Smooth muscle cell (in vitro differentiated cells): ENCODE data around the gene LRRTM4. TPM values are rescaled to one million over a fixed set of nuclear protein-coding genes. Genes with fewer than 3 reads are reported as not detected.

ENCODE experiments used
- DNase-seq: peaks from one replicate; lab custom pipeline; 2025; ENCODE audit not compliant: unreplicated experiment; lab: John Stamatoyannopoulos, UW
- H2AFZ ChIP-seq: fragments of 200-600 bp; sonication (generic); 2 replicates; pipeline ENCODE4 v1.6.0; 2016; ENCODE audit warnings: antibody characterized with exemption, low read depth, mild to moderate bottlenecking
- H3F3A ChIP-seq: fragments of 200-600 bp; sonication (generic); 2 replicates; pipeline ENCODE4 v1.6.0; 2017; ENCODE audit warnings: antibody characterized with exemption, low read depth
- H3K27ac ChIP-seq: fragments of 200-600 bp; sonication (generic); 2 replicates; pipeline ENCODE4 v1.5.1; 2016; ENCODE audit warnings: low read depth, mild to moderate bottlenecking
- H3K27me3 ChIP-seq: fragments of 200-600 bp; sonication (generic); 2 replicates; pipeline ENCODE4 v1.6.1; 2016; ENCODE audit warnings: low read depth, mild to moderate bottlenecking
- H3K36me3 ChIP-seq: fragments of 200-600 bp; sonication (generic); 2 replicates; pipeline ENCODE4 v1.5.1; 2016; ENCODE audit warnings: low read depth
- H3K4me1 ChIP-seq: fragments of 200-600 bp; sonication (generic); 2 replicates; pipeline ENCODE4 v1.5.1; 2016; ENCODE audit warnings: low read depth
- H3K4me2 ChIP-seq: fragments of 200-600 bp; sonication (generic); 2 replicates; pipeline ENCODE4 v1.6.0; 2016; ENCODE audit warnings: mild to moderate bottlenecking
- H3K4me3 ChIP-seq: fragments of 200-600 bp; sonication (generic); 2 replicates; pipeline ENCODE4 v1.5.1; 2016; ENCODE audit warnings: mild to moderate bottlenecking
- H3K79me2 ChIP-seq: fragments of 200-600 bp; sonication (generic); 2 replicates; pipeline ENCODE4 v1.6.0; 2016; ENCODE audit warnings: low read depth, mild to moderate bottlenecking
- H3K9ac ChIP-seq: fragments of 200-600 bp; sonication (generic); 2 replicates; pipeline ENCODE4 v1.6.0; 2016; ENCODE audit warnings: low read depth
- H3K9me3 ChIP-seq: fragments of 200-600 bp; sonication (generic); replicated peaks from 2 replicates; pipeline ENCODE4 v1.5.1; 2016; ENCODE audit warnings: low read depth
- H4K20me1 ChIP-seq: fragments of 200-600 bp; sonication (generic); 2 replicates; pipeline ENCODE4 v1.6.0; 2016; ENCODE audit warnings: low read depth
- CTCF ChIP-seq: fragments of 200-600 bp; sonication (generic); IDR thresholded peaks from 2 replicates; pipeline ENCODE4 v1.5.1; 2017; ENCODE audit warnings: borderline replicate concordance, mild to moderate bottlenecking, antibody characterized with exemption; ENCODE audit not compliant: insufficient read depth, poor library complexity, severe bottlenecking
- WGBS: methylation state at CpG from one replicate; pipeline ENCODE4 v1.1.7; 2016; ENCODE audit warnings: low lambda C conversion rate; 5-methylcytosine and 5-hydroxymethylcytosine counted together
- polyA plus RNA-seq: library from polyadenylated mRNA; unstranded; fragments of >200 nt; fragmentation: Nextera tagmentation; extraction: Ambion mirVana; gene quantifications from 2 replicates; pipeline ENCODE4 v1.2.1, GENCODE V29; 2016
- total RNA-seq: library from RNA; depleted of rRNA; stranded (reverse); fragments of >200 nt; gene quantifications from 2 replicates; pipeline ENCODE4 v1.2.3, GENCODE V29; 2014

The LRRTM4 gene
- total and polyA plus RNA-seq, 2 experiments from 2014 or later, result 1.4 to 5.5 TPM

GRCh38 chr2:76973610-76974009, 548.6 kb downstream of the LRRTM4 start:
- Histone ChIP-seq H3K9me3 (no peaks in the 10 kb centered on the region), H4K20me1 (no peaks in the 10 kb centered on the region), H3K27me3 (no peaks in the 10 kb centered on the region), H3K9ac (no peak overlapping the region), H3K27ac (no peak overlapping the region), H3K4me2 (no peak overlapping the region), H3K79me2 (no peaks in the 10 kb centered on the region), H3K36me3 (no peaks in the 10 kb centered on the region), H3K4me3 (no peak overlapping the region), H3F3A (no peaks in the 10 kb centered on the region), H2AFZ (no peak overlapping the region), H3K4me1 (no peaks in the 10 kb centered on the region)
- WGBS, result over 99% methylated on average over 4 of the region's 4 CpGs
- no peak for TF ChIP-seq CTCF
- DNase-seq, result no peak

GRCh38 chr2:76965772-76966171, 556.4 kb downstream of the LRRTM4 start:
- Histone ChIP-seq H3K79me2 (no peaks in the 10 kb centered on the region), H2AFZ (no peak overlapping the region), H3K9ac (no peak overlapping the region), H3K9me3 (no peaks in the 10 kb centered on the region), H3K4me3 (no peak overlapping the region), H3F3A (no peaks in the 10 kb centered on the region), H3K36me3 (no peaks in the 10 kb centered on the region), H3K27me3 (no peaks in the 10 kb centered on the region), H3K27ac (no peak overlapping the region), H4K20me1 (no peaks in the 10 kb centered on the region), H3K4me2 (no peak overlapping the region), H3K4me1 (no peaks in the 10 kb centered on the region)
- WGBS, result 68% methylated on average over 2 of the region's 2 CpGs
- no peak for DNase-seq
- no peak for TF ChIP-seq CTCF

- Histone ChIP-seq H3K79me2 (no peaks in the 10 kb centered on the region), H3K4me3 (no peak overlapping the region), H3K4me2 (no peak overlapping the region), H4K20me1 (no peaks in the 10 kb centered on the region), H3K4me1 (no peaks in the 10 kb centered on the region), H3K36me3 (no peaks in the 10 kb centered on the region), H3F3A (no peaks in the 10 kb centered on the region), H3K9ac (no peak overlapping the region), H3K27me3 (no peaks in the 10 kb centered on the region), H3K9me3 (no peaks in the 10 kb centered on the region), H3K27ac (no peak overlapping the region), H2AFZ (no peak overlapping the region)
- 38% methylated on average over 3 of the region's 3 CpGs for WGBS
- no peak for TF ChIP-seq CTCF
- no peak for DNase-seq
Measured at GRCh38 chr2:76958749-76959148, 563.4 kb downstream of the LRRTM4 start.

- no peaks in the 10 kb centered on the region for H3K79me2 ChIP-seq
- DNase-seq, result no peak
- WGBS, result 66% methylated on average over 3 of the region's 3 CpGs
- H3K27me3 ChIP-seq, result no peaks in the 10 kb centered on the region
- no peak overlapping the region for H3K4me2 ChIP-seq
- H3K9ac ChIP-seq, result no peak overlapping the region
- H3K36me3 ChIP-seq, result no peaks in the 10 kb centered on the region
- no peaks in the 10 kb centered on the region for H3K9me3 ChIP-seq
- H4K20me1 ChIP-seq, result no peaks in the 10 kb centered on the region
- no peak overlapping the region for H2AFZ ChIP-seq
- TF ChIP-seq CTCF, result peak; percentile 76
- no peak overlapping the region for H3K4me3 ChIP-seq
- no peaks in the 10 kb centered on the region for H3K4me1 ChIP-seq
- H3F3A ChIP-seq, result no peaks in the 10 kb centered on the region
- H3K27ac ChIP-seq, result no peak overlapping the region
Measured at GRCh38 chr2:76953733-76954347, 568.3 kb downstream of the LRRTM4 start.
